Activated naive CD8-positive, alpha-beta T cell treated with anti-CD3 and anti-CD28 coated beads for 36 hours (primary cell): ENCODE results near the gene ADAM12. TPM values are rescaled to one million over a fixed set of nuclear protein-coding genes. Genes with fewer than 3 reads are reported as not detected.

Source experiments
- DNase-seq: peaks from one replicate; pipeline ENCODE4 v3.0.0; 2021
- H3K27ac Mint-ChIP-seq: one replicate; pipeline ENCODE4 v1.8.0; 2022; ENCODE audit warnings: mild to moderate bottlenecking, moderate library complexity, mixed read lengths
- H3K27me3 Mint-ChIP-seq: one replicate; pipeline ENCODE4 v1.8.0; 2022; ENCODE audit warnings: mild to moderate bottlenecking, mixed read lengths
- H3K36me3 Mint-ChIP-seq: one replicate; pipeline ENCODE4 v1.8.0; 2021; ENCODE audit warnings: mild to moderate bottlenecking, mixed read lengths
- H3K4me1 Mint-ChIP-seq: one replicate; pipeline ENCODE4 v1.8.0; 2021; ENCODE audit warnings: mixed read lengths
- H3K4me3 Mint-ChIP-seq: one replicate; pipeline ENCODE4 v1.8.0; 2022; ENCODE audit warnings: mild to moderate bottlenecking, moderate library complexity, mixed read lengths
- H3K9me3 Mint-ChIP-seq: one replicate; pipeline ENCODE4 v1.8.0; 2022; ENCODE audit warnings: mixed read lengths
- total RNA-seq, 2 experiments: library from RNA; stranded (reverse); gene quantifications; one replicate each; pipeline ENCODE4 v1.2.3, GENCODE V29; 2021

Gene ADAM12
- total RNA-seq, 2 experiments from 2014 or later = 0.08 TPM; not detected in 1

DNA sequence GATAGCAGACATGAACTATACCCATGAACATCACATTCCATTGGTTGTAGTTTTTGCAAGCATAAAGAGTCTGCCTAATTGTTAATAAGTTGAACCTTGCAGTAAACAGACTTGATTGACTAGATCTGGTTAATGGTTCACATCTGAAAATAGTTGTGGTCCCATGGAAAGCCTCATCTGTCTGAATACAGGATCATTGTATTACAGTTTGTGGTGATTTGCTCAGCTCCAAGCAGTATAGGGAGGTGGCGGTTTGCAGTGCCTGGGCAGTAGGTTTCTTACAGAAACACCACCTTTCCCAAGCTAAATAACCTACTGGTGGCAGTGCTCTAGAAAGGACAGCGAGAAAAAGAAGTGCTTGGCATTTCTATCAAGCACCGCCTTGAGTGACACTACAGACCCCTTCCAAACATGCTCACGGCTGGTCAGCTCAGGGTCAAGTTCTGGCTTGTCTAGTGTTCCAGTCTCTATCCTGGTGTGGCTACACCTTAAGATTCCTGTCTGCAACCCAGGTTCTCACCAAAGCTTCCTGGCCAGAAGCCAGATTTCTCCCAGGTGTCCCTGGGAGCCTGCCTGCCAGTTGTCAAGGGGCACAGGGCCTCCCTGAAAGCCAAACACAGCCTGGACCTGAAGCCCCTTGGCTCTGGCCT lies 372.0 kb downstream of the ADAM12 start:
- no peak overlapping the region for H3K27ac Mint-ChIP-seq
- no peaks in the 10 kb centered on the region for H3K36me3 Mint-ChIP-seq
- DNase-seq = no peak
- peaks cover 16% of the 10 kb centered on the region for H3K27me3 Mint-ChIP-seq
- no peaks in the 10 kb centered on the region for H3K4me1 Mint-ChIP-seq
- no peak overlapping the region for H3K4me3 Mint-ChIP-seq
- H3K9me3 Mint-ChIP-seq = no peaks in the 10 kb centered on the region

GRCh38 chr10:126015413-126015812 lies 372.9 kb downstream of the ADAM12 start:
- Mint-ChIP-seq H3K9me3 (no peaks in the 10 kb centered on the region), H3K36me3 (no peaks in the 10 kb centered on the region), H3K27ac (no peak overlapping the region), H3K4me3 (no peak overlapping the region), H3K4me1 (no peaks in the 10 kb centered on the region), H3K27me3 (peaks cover 14% of the 10 kb centered on the region)
- no peak for DNase-seq

GRCh38 chr10:126014309-126014708 lies 374.0 kb downstream of the ADAM12 start:
- DNase-seq = no peak
- no peaks in the 10 kb centered on the region for H3K9me3 Mint-ChIP-seq
- no peak overlapping the region for H3K4me3 Mint-ChIP-seq
- H3K27me3 Mint-ChIP-seq = peaks cover 9% of the 10 kb centered on the region
- H3K4me1 Mint-ChIP-seq = no peaks in the 10 kb centered on the region
- H3K36me3 Mint-ChIP-seq = no peaks in the 10 kb centered on the region
- H3K27ac Mint-ChIP-seq = no peak overlapping the region

DNA sequence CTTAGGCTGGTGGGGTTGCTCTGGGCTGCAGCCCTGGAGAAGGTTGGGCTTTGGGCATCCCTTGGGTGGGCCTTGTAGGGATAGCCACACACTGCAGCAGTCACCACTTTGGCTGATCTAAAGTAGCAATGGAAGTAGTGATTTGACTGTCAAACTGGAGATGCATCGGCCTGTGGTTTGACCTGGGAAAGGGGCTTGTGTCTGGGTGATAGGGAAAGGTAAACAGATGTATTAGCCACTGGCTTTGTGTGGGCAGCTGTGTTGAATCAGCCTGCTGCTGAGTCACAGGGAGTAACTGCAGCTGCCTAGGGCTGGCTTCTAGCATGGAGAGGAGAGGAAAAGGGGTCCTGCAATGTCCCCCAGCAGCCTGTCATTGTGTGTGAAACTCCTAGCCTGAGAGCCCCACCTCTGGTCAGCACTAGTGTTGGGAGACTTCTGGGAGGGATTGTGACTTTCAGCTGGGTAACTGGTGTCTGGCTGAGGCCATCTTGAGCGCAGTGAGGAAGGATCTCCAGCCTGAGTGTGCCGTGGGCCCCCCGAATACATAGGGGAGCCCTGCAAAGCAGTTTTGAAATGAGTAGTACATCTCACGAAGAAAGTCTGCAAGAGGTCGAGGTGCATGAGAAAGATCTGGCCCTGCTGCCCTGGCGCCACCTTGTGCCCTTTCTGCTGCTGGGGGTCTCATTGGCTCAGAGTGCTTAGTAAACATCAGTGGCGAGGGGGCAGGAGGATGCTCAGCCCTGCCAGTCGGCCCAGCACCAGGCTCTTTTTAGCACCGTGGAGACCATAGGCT lies 374.6 kb downstream of the ADAM12 start:
- Mint-ChIP-seq H3K36me3 (no peaks in the 10 kb centered on the region), H3K27ac (no peak overlapping the region), H3K9me3 (no peaks in the 10 kb centered on the region), H3K4me1 (no peaks in the 10 kb centered on the region), H3K27me3 (peaks cover 9% of the 10 kb centered on the region), H3K4me3 (no peak overlapping the region)
- DNase-seq = no peak

DNA sequence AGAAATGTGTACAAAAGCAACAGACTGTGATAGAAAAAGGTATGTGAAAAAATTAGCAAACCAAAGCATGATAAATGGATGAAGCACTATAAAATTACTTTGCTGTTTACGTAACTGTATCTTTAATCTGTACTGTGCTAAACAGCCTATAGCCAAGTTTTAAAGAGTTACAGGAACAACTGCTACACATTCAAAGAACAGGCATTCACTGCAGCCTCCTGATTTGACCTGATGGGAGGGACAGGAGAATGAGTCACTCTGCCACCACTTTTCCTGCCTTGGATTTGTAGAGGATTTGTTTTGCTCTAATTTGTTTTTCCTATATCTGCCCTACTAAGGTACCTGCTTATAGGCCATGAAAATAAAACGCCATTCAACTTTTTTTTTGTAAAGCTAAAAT lies 375.8 kb downstream of the ADAM12 start:
- no peak for DNase-seq
- H3K4me1 Mint-ChIP-seq = no peaks in the 10 kb centered on the region
- H3K4me3 Mint-ChIP-seq = no peak overlapping the region
- no peaks in the 10 kb centered on the region for H3K36me3 Mint-ChIP-seq
- no peak overlapping the region for H3K27ac Mint-ChIP-seq
- H3K27me3 Mint-ChIP-seq = peaks cover 9% of the 10 kb centered on the region
- H3K9me3 Mint-ChIP-seq = no peaks in the 10 kb centered on the region

DNA sequence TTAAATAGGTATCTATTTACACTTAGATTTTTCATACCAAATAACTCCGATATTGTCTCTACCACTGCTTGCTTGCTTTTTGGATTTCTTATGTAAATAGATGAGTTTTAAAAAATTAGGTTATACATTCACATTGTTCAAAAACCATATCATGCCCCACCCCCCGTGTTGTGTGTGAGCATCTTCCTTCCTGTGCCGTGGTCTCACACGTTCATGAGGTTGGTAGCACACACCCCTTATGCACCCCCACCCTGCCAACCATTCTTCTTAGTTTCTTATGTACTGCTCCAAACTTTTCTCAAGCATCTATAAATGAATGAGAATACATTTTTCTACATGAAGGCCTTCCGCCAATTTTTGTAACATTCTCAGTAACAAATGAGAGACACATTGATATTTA lies 376.3 kb downstream of the ADAM12 start:
- no peak for DNase-seq
- no peaks in the 10 kb centered on the region for H3K9me3 Mint-ChIP-seq
- no peaks in the 10 kb centered on the region for H3K36me3 Mint-ChIP-seq
- H3K4me1 Mint-ChIP-seq = no peaks in the 10 kb centered on the region
- peaks cover 6% of the 10 kb centered on the region for H3K27me3 Mint-ChIP-seq
- no peak overlapping the region for H3K4me3 Mint-ChIP-seq
- no peak overlapping the region for H3K27ac Mint-ChIP-seq

GRCh38 chr10:126009650-126010049 lies 378.6 kb downstream of the ADAM12 start:
- Mint-ChIP-seq H3K9me3 (no peaks in the 10 kb centered on the region), H3K4me3 (no peak overlapping the region)

DNA sequence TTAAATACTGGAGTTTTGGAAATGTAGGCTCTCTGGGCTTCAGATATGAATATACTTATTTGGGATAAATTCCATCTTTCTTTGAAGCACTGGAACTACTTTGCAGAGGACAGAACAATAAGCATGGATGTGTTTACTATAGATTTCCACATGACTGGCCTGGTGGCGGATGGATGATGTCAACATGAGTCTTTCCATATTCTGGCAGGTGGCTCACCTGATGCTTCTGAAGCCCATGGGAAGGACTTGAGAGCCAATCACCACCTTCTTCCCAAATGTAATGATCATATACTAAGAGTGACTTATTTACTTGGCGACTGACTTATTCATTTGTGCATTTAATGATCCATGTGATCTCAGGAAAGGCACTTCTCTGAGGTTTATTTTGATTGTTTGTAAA lies 381.4 kb downstream of the ADAM12 start:
- DNase-seq = no peak
- Mint-ChIP-seq H3K27ac (no peak overlapping the region), H3K4me1 (no peaks in the 10 kb centered on the region), H3K27me3 (no peaks in the 10 kb centered on the region), H3K36me3 (no peaks in the 10 kb centered on the region), H3K4me3 (no peak overlapping the region), H3K9me3 (no peaks in the 10 kb centered on the region)

More at GRCh38 chr10:126009650-126010049, 378.6 kb downstream of the ADAM12 start:
- Mint-ChIP-seq H3K4me1 (no peaks in the 10 kb centered on the region), H3K27ac (no peak overlapping the region), H3K36me3 (no peaks in the 10 kb centered on the region), H3K27me3 (peaks cover 5% of the 10 kb centered on the region)
- DNase-seq = no peak

DNA sequence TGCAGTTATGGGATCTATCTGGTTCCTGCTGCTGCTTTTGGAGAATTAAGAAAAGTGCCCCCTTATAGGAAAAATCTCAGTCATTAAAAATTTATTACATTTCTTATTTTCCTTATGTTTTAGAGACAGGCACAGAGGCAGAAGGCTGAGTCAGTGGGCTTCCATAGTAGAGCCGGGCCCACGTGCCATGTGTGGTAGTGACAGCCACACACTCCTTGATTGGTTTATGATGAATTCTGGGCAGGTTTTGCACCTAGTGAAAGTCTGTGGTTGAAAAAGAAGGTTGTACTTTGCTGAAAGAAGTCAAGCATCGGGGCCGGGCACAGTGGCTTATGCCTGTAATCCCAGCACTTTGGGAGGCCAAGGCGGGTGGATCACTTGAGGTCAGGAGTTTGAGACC lies 382.0 kb downstream of the ADAM12 start:
- H3K4me1 Mint-ChIP-seq = no peaks in the 10 kb centered on the region
- H3K27me3 Mint-ChIP-seq = no peaks in the 10 kb centered on the region
- no peak overlapping the region for H3K4me3 Mint-ChIP-seq
- no peaks in the 10 kb centered on the region for H3K9me3 Mint-ChIP-seq
- no peak overlapping the region for H3K27ac Mint-ChIP-seq
- no peak for DNase-seq
- H3K36me3 Mint-ChIP-seq = no peaks in the 10 kb centered on the region

DNA sequence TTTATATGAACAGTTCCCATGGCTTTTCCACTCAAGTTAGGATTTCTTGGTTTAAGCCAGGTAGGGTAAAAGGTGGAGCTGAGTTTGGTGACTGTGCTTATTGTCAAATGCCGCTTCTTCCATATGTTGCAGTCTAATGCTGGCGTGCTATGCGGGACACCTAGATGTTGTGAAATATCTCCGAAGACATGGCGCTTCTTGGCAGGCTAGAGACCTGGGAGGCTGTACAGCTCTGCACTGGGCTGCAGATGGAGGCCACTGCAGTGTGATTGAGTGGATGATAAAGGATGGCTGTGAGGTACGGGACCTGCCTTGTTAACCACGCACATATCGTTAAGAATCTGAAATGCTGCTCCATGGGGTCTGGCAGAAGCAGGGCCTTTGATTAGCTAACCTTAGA lies 383.5 kb downstream of the ADAM12 start:
- Mint-ChIP-seq H3K4me1 (peaks cover under 1% of the 10 kb centered on the region), H3K9me3 (no peaks in the 10 kb centered on the region), H3K4me3 (no peak overlapping the region), H3K27ac (no peak overlapping the region), H3K36me3 (no peaks in the 10 kb centered on the region), H3K27me3 (peaks cover under 1% of the 10 kb centered on the region)
- DNase-seq = no peak

GRCh38 chr10:126001576-126001975 lies 386.7 kb downstream of the ADAM12 start:
- no peak overlapping the region for H3K4me3 Mint-ChIP-seq
- no peaks in the 10 kb centered on the region for H3K9me3 Mint-ChIP-seq
- no peak overlapping the region for H3K27ac Mint-ChIP-seq
- H3K27me3 Mint-ChIP-seq = peaks cover 4% of the 10 kb centered on the region
- H3K36me3 Mint-ChIP-seq = no peaks in the 10 kb centered on the region
- no peak for DNase-seq
- peaks cover 5% of the 10 kb centered on the region for H3K4me1 Mint-ChIP-seq

GRCh38 chr10:125999694-126000093 lies 388.6 kb downstream of the ADAM12 start:
- peaks cover 5% of the 10 kb centered on the region for H3K4me1 Mint-ChIP-seq
- no peak overlapping the region for H3K27ac Mint-ChIP-seq
- no peaks in the 10 kb centered on the region for H3K36me3 Mint-ChIP-seq
- H3K4me3 Mint-ChIP-seq = no peak overlapping the region
- no peak for DNase-seq
- H3K9me3 Mint-ChIP-seq = no peaks in the 10 kb centered on the region
- H3K27me3 Mint-ChIP-seq = peaks cover 4% of the 10 kb centered on the region

GRCh38 chr10:125997586-125997985 lies 390.7 kb downstream of the ADAM12 start:
- Mint-ChIP-seq H3K27ac (no peak overlapping the region), H3K4me3 (no peak overlapping the region), H3K4me1 (peaks cover 5% of the 10 kb centered on the region), H3K36me3 (no peaks in the 10 kb centered on the region), H3K27me3 (peaks cover 4% of the 10 kb centered on the region), H3K9me3 (no peaks in the 10 kb centered on the region)
- DNase-seq = no peak

DNA sequence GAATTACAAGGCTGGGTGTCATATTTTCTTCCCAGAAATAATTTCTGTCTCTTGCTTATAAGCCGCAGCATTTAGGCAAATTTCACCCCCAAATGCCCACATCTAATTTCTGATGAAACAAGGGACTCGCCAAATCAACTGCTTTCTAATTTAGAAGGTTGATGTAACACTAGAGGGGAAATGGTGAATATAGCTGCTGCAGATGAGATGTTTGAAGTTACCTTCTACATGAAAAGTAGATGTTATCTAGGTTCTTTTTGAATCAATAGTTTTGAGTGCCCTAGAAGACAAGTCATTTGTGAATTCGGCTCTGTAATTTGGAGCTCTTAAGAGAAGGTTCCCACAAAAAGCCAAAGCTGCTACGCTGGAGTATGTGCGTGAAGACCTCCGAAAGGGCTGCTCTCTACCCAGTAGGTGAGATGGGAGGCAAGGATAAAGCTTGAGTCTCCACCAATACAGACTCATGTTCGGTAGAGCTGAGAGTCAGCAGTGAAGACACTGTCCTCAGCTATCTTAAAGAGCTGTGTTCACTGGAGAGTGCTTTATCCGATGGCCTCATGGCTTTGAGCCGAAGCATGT lies 392.5 kb downstream of the ADAM12 start:
- H3K4me3 Mint-ChIP-seq = no peak overlapping the region
- no peak for DNase-seq
- peaks cover 4% of the 10 kb centered on the region for H3K27me3 Mint-ChIP-seq
- H3K9me3 Mint-ChIP-seq = peaks cover 2% of the 10 kb centered on the region
- no peaks in the 10 kb centered on the region for H3K36me3 Mint-ChIP-seq
- H3K27ac Mint-ChIP-seq = no peak overlapping the region
- peaks cover 5% of the 10 kb centered on the region for H3K4me1 Mint-ChIP-seq

DNA sequence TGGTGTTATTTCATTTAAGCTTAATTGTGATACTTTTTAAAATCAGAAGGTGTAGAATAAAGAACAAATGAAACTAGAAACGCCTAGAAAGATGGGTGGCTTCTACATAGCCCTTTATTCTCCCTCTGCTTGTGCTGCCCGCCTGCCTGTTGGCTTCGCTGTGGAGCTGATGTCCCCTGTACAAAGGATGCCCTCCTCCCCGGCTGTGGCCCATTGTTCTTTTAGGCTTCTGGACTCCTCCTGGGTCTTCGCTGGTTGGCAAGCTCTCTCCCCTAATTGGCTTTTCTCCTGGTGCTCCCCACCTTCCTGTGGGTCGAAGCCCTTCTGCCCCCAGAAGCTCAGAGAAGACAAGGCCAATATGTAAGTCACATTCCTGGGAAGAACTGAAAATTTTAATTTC lies 393.7 kb downstream of the ADAM12 start:
- peaks cover 6% of the 10 kb centered on the region for H3K9me3 Mint-ChIP-seq
- no peak overlapping the region for H3K4me3 Mint-ChIP-seq
- peaks cover 3% of the 10 kb centered on the region for H3K4me1 Mint-ChIP-seq
- DNase-seq = no peak
- H3K27ac Mint-ChIP-seq = no peak overlapping the region
- peaks cover 2% of the 10 kb centered on the region for H3K27me3 Mint-ChIP-seq
- H3K36me3 Mint-ChIP-seq = no peaks in the 10 kb centered on the region
